ENCODE measurements around the gene CLIP4. TPM values are rescaled to one million over a fixed set of nuclear protein-coding genes. Genes with fewer than 3 reads are reported as not detected.

CLIP4 gene
- total RNA-seq, 1 experiment from 2014 or later, result 1.2 TPM

GRCh38 chr2:29202819-29203495, 87.7 kb downstream of the CLIP4 start:
- no peaks in the 10 kb centered on the region for H3K9me3 Mint-ChIP-seq (ENCODE audit: unreplicated experiment)
- peaks cover 14% of the 10 kb centered on the region for H3K4me1 Mint-ChIP-seq (ENCODE audit: low read depth, unreplicated experiment)
- no peaks in the 10 kb centered on the region for H3K4me1 ChIP-seq
- H3K4me3 ChIP-seq (ENCODE audit: low read depth, low read length), result no peak overlapping the region
- no peak overlapping the region for H3K27ac Mint-ChIP-seq (ENCODE audit: unreplicated experiment)
- no peaks in the 10 kb centered on the region for H3K27me3 ChIP-seq (replicated peaks; ENCODE audit: control insufficient read depth, insufficient read depth, low read length)
- no peaks in the 10 kb centered on the region for H3K36me3 ChIP-seq (ENCODE audit: control insufficient read depth, insufficient read depth, low read length)
- intact Hi-C loops (cut with micrococcal nuclease; ENCODE audit: unreplicated experiment), result no loop called here
- H3K27me3 Mint-ChIP-seq (ENCODE audit: insufficient read depth, unreplicated experiment), result peaks cover 4% of the 10 kb centered on the region
- BruUV-seq (replicated peaks), result no TSS peak
- POLR2A ChIA-PET, result no interaction called here
- CTCF ChIA-PET, result no interaction called here
- no peak overlapping the region for H3K4me3 Mint-ChIP-seq (ENCODE audit: unreplicated experiment)
- DNase-seq, result no peak
- H3K9me3 ChIP-seq, result no peaks in the 10 kb centered on the region
- H3K36me3 Mint-ChIP-seq (ENCODE audit: insufficient read depth, unreplicated experiment), result no peaks in the 10 kb centered on the region
- no peak for TF ChIP-seq CTCF (IDR thresholded peaks at IDR 0.05; ENCODE audit: insufficient read depth in 1 of 2, low read depth in 1 of 2, low read length in 1 of 2, severe bottlenecking in 1 of 2, unreplicated experiment in 1 of 2)

GRCh38 chr2:29206941-29207340, 91.7 kb downstream of the CLIP4 start:
- intact Hi-C loops (cut with micrococcal nuclease; ENCODE audit: unreplicated experiment), result no loop called here
- H3K4me3 ChIP-seq (ENCODE audit: low read depth, low read length), result no peak overlapping the region
- H3K4me1 ChIP-seq, result no peaks in the 10 kb centered on the region
- ChIA-PET CTCF (no interaction called here), POLR2A (no interaction called here)
- H3K9me3 ChIP-seq, result no peaks in the 10 kb centered on the region
- Mint-ChIP-seq H3K4me1 (ENCODE audit: low read depth, unreplicated experiment) (peaks cover 11% of the 10 kb centered on the region), H3K27ac (ENCODE audit: unreplicated experiment) (no peak overlapping the region), H3K36me3 (ENCODE audit: insufficient read depth, unreplicated experiment) (no peaks in the 10 kb centered on the region), H3K9me3 (ENCODE audit: unreplicated experiment) (no peaks in the 10 kb centered on the region), H3K4me3 (ENCODE audit: unreplicated experiment) (no peak overlapping the region), H3K27me3 (ENCODE audit: insufficient read depth, unreplicated experiment) (peaks cover 12% of the 10 kb centered on the region)
- TF ChIP-seq CTCF (IDR thresholded peaks at IDR 0.05; ENCODE audit: insufficient read depth in 1 of 2, low read depth in 1 of 2, low read length in 1 of 2, severe bottlenecking in 1 of 2, unreplicated experiment in 1 of 2), result no peak
- H3K27me3 ChIP-seq (replicated peaks; ENCODE audit: control insufficient read depth, insufficient read depth, low read length), result no peaks in the 10 kb centered on the region
- DNase-seq, result no peak
- no TSS peak for BruUV-seq (replicated peaks)
- H3K36me3 ChIP-seq (ENCODE audit: control insufficient read depth, insufficient read depth, low read length), result no peaks in the 10 kb centered on the region

- no TSS peak for BruUV-seq (replicated peaks)
- Mint-ChIP-seq H3K27me3 (ENCODE audit: insufficient read depth, unreplicated experiment) (peaks cover 15% of the 10 kb centered on the region), H3K4me3 (ENCODE audit: unreplicated experiment) (no peak overlapping the region), H3K9me3 (ENCODE audit: unreplicated experiment) (no peaks in the 10 kb centered on the region), H3K4me1 (ENCODE audit: low read depth, unreplicated experiment) (peaks cover 5% of the 10 kb centered on the region), H3K36me3 (ENCODE audit: insufficient read depth, unreplicated experiment) (no peaks in the 10 kb centered on the region), H3K27ac (ENCODE audit: unreplicated experiment) (no peak overlapping the region)
- TF ChIP-seq CTCF (IDR thresholded peaks at IDR 0.05; ENCODE audit: insufficient read depth in 1 of 2, low read depth in 1 of 2, low read length in 1 of 2, severe bottlenecking in 1 of 2, unreplicated experiment in 1 of 2), result no peak
- ChIA-PET POLR2A (no interaction called here), CTCF (interaction anchor here (1.1 kb wide), 1 partner anchor 139 kb away, joined by 3 read pairs; no protein-coding TSS in a partner anchor)
- Histone ChIP-seq H3K9me3 (no peaks in the 10 kb centered on the region), H3K4me1 (no peaks in the 10 kb centered on the region), H3K36me3 (ENCODE audit: control insufficient read depth, insufficient read depth, low read length) (no peaks in the 10 kb centered on the region), H3K4me3 (ENCODE audit: low read depth, low read length) (no peak overlapping the region), H3K27me3 (replicated peaks; ENCODE audit: control insufficient read depth, insufficient read depth, low read length) (no peaks in the 10 kb centered on the region)
- intact Hi-C loops (cut with micrococcal nuclease; ENCODE audit: unreplicated experiment), result no loop called here
- DNase-seq, result no peak
Observed at GRCh38 chr2:29207352-29208148, 92.3 kb downstream of the CLIP4 start.

Data from Caco-2 (cell line).